ENCODE results near the gene NOX3. TPM values are rescaled to one million over a fixed set of nuclear protein-coding genes. Genes with fewer than 3 reads are reported as not detected.

NOX3 gene
- total and polyA plus RNA-seq, 9 of the 15 experiments (the other 6 are each of a cell fraction or from before 2014, with no cell fraction given), result not detected

GRCh38 chr6:155483858-155484257 is 28.2 kb upstream of the NOX3 start:
- ATAC-seq (no peak), FAIRE-seq (no peak), DNase-seq (ENCODE audit: extremely low read depth in 1 of 4, low spot score in 3 of 4) (no peak)
- Histone ChIP-seq H4K20me1 (replicated peaks; ENCODE audit: control insufficient read depth, insufficient read depth, low read length) (no peaks in the 10 kb centered on the region), H3K27me3 (ENCODE audit: control insufficient read depth in 2 of 2, insufficient read depth in 2 of 2, low read length in 2 of 2) (no peaks in the 10 kb centered on the region), H3K9me1 (ENCODE audit: control insufficient read depth, insufficient read depth, low read length) (no peaks in the 10 kb centered on the region), H3K36me3 (ENCODE audit: control insufficient read depth, insufficient read depth, low read length) (no peaks in the 10 kb centered on the region), H3K9me3 (replicated peaks; ENCODE audit: control insufficient read depth, insufficient read depth, low read depth, low read length) (no peaks in the 10 kb centered on the region), H2AFZ (ENCODE audit: low read depth, low read length) (no peak overlapping the region), H3K9ac (ENCODE audit: insufficient read depth in 1 of 2, low read depth in 2 of 2, low read length in 2 of 2) (no peak overlapping the region), H3K27ac (ENCODE audit: extremely low read depth, low read depth, low read length) (no peak overlapping the region), H3K4me3 (no peak overlapping the region), H3K79me2 (ENCODE audit: control insufficient read depth, insufficient read depth, low read length) (no peaks in the 10 kb centered on the region), H3K4me2 (ENCODE audit: insufficient read depth, low read length) (no peak overlapping the region), H3K4me1 (replicated peaks in 1 of 2; ENCODE audit: control insufficient read depth in 2 of 2, insufficient read depth in 2 of 2, low read length in 2 of 2) (no peaks in the 10 kb centered on the region)
- CTCF ChIA-PET (ENCODE audit: low intra/inter-chr PET ratio), result no interaction called here
- TF ChIP-seq CEBPB (tag; IDR thresholded peaks at IDR 0.05), result peak; percentile 43; the same call in 1 of the 2 replicates
- no peak for TF ChIP-seq CBX5 (IDR thresholded peaks at IDR 0.05; ENCODE audit: borderline replicate concordance, low read depth)
- TF ChIP-seq CEBPG (CRISPR knock-in tag; IDR thresholded peaks at IDR 0.05), result no peak
- peak in 1 of 2 experiments; percentile 43; a peak in 1 of 4 replicates for TF ChIP-seq CEBPG (tag; conservative IDR thresholded peaks at IDR 0.05 in 1 of 2, IDR thresholded peaks at IDR 0.05 in 1 of 2)
- no TSS peak for BruUV-seq (replicated peaks)
- intact Hi-C loops (cut with micrococcal nuclease), result no loop called here
- in situ Hi-C loops (cut with MboI), result no loop called here
- POLR2A ChIA-PET, result no interaction called here
- 5% methylated on average over 1 of the region's 1 CpG for WGBS (ENCODE audit: insufficient coverage, low coverage, missing lambda C conversion rate)

GRCh38 chr6:155481215-155481614 is 25.6 kb upstream of the NOX3 start:
- WGBS (ENCODE audit: insufficient coverage, low coverage, missing lambda C conversion rate), result 0% methylated on average over 3 of the region's 3 CpGs
- no peak for FAIRE-seq
- Histone ChIP-seq H3K9me3 (replicated peaks; ENCODE audit: control insufficient read depth, insufficient read depth, low read depth, low read length) (no peaks in the 10 kb centered on the region), H3K79me2 (ENCODE audit: control insufficient read depth, insufficient read depth, low read length) (no peaks in the 10 kb centered on the region), H3K4me2 (ENCODE audit: insufficient read depth, low read length) (no peak overlapping the region), H3K27ac (ENCODE audit: extremely low read depth, low read depth, low read length) (no peak overlapping the region), H3K36me3 (ENCODE audit: control insufficient read depth, insufficient read depth, low read length) (no peaks in the 10 kb centered on the region), H3K9me1 (ENCODE audit: control insufficient read depth, insufficient read depth, low read length) (no peaks in the 10 kb centered on the region), H3K9ac (ENCODE audit: insufficient read depth in 1 of 2, low read depth in 2 of 2, low read length in 2 of 2) (no peak overlapping the region), H4K20me1 (replicated peaks; ENCODE audit: control insufficient read depth, insufficient read depth, low read length) (no peaks in the 10 kb centered on the region), H3K27me3 (ENCODE audit: control insufficient read depth in 2 of 2, insufficient read depth in 2 of 2, low read length in 2 of 2) (no peaks in the 10 kb centered on the region), H3K4me1 (replicated peaks in 1 of 2; ENCODE audit: control insufficient read depth in 2 of 2, insufficient read depth in 2 of 2, low read length in 2 of 2) (no peaks in the 10 kb centered on the region), H2AFZ (ENCODE audit: low read depth, low read length) (no peak overlapping the region), H3K4me3 (no peak overlapping the region)
- no TSS peak for BruUV-seq (replicated peaks)
- TF ChIP-seq ZNF121 (CRISPR knock-in tag; conservative IDR thresholded peaks at IDR 0.05) (no peak), MYNN (IDR thresholded peaks at IDR 0.05) (no peak), MYNN (CRISPR knock-in tag; IDR thresholded peaks at IDR 0.05) (no peak)
- POLR2A ChIA-PET, result interaction anchor here (0.6 kb wide), 1 partner anchor 26 kb away, joined by 3 read pairs; the partner anchor contains the start of gene NOX3
- no peak for DNase-seq (ENCODE audit: extremely low read depth in 1 of 4, low spot score in 3 of 4)
- CTCF ChIA-PET (ENCODE audit: low intra/inter-chr PET ratio), result no interaction called here
- in situ Hi-C loops (cut with MboI), result no loop called here
- intact Hi-C loops (cut with micrococcal nuclease), result no loop called here
- ATAC-seq, result no peak

Data from K562 (cell line).